Loucy (cell line): ENCODE measurements around the gene APOL6.

Source experiments
- H2AFZ ChIP-seq: fragments of 200-600 bp; sonication (generic); 2 replicates; pipeline ENCODE4 v1.6.0; 2016; ENCODE audit warnings: antibody characterized with exemption, mild to moderate bottlenecking, low read length, moderate library complexity
- H3F3A ChIP-seq: fragments of 200-600 bp; 2 replicates; pipeline ENCODE4 v1.6.0; 2016; ENCODE audit warnings: antibody characterized with exemption, low read depth, mild to moderate bottlenecking
- H3K27me3 ChIP-seq: fragments of 200-600 bp; sonication (generic); 2 replicates; pipeline ENCODE4 v1.6.1; 2014; ENCODE audit warnings: low read length, mild to moderate bottlenecking; ENCODE audit not compliant: insufficient read depth, poor library complexity, severe bottlenecking
- H3K36me3 ChIP-seq: fragments of 200-600 bp; sonication (generic); 2 replicates; pipeline ENCODE4 v1.6.1; 2016; ENCODE audit warnings: low read length; ENCODE audit not compliant: insufficient read depth
- H3K4me1 ChIP-seq: fragments of 200-600 bp; sonication (generic); 2 replicates; pipeline ENCODE4 v1.5.1; 2014; ENCODE audit warnings: low read length, mild to moderate bottlenecking; ENCODE audit not compliant: insufficient read depth, poor library complexity, severe bottlenecking
- H3K4me2 ChIP-seq: fragments of 200-600 bp; sonication (generic); 2 replicates; pipeline ENCODE4 v1.6.0; 2014; ENCODE audit warnings: antibody characterized with exemption, low read length, low read depth, mild to moderate bottlenecking; ENCODE audit not compliant: poor library complexity, severe bottlenecking
- H3K4me3 ChIP-seq: fragments of 200-600 bp; sonication (generic); 2 replicates; pipeline ENCODE4 v1.5.1; 2014; ENCODE audit warnings: low read length, mild to moderate bottlenecking, mixed read lengths; ENCODE audit not compliant: poor library complexity, severe bottlenecking
- H3K79me2 ChIP-seq: fragments of 200-600 bp; sonication (generic); 2 replicates; pipeline ENCODE4 v1.6.1; 2014; ENCODE audit warnings: low read length; ENCODE audit not compliant: insufficient read depth
- H3K9ac ChIP-seq: fragments of 200-600 bp; sonication (generic); 2 replicates; pipeline ENCODE4 v1.6.0; 2014; ENCODE audit warnings: mild to moderate bottlenecking, low read depth, low read length, moderate library complexity; ENCODE audit not compliant: poor library complexity, severe bottlenecking
- H3K9me2 ChIP-seq: fragments of 200-600 bp; sonication (generic); replicated peaks from 2 replicates; pipeline ENCODE4 v1.6.1; 2016; ENCODE audit warnings: low read depth, low read length, mixed read lengths
- H3K9me3 ChIP-seq: fragments of 200-600 bp; sonication (generic); 2 replicates; pipeline ENCODE4 v1.6.1; 2014; ENCODE audit warnings: mild to moderate bottlenecking, antibody characterized with exemption, low read length, low read depth; ENCODE audit not compliant: insufficient read depth
- H4K20me1 ChIP-seq: fragments of 200-600 bp; sonication (generic); 2 replicates; pipeline ENCODE4 v1.6.0; 2014; ENCODE audit warnings: antibody characterized with exemption, low read length, mild to moderate bottlenecking; ENCODE audit not compliant: insufficient read depth, poor library complexity, severe bottlenecking
- EZH2phosphoT487 ChIP-seq: fragments of 200-600 bp; IDR thresholded peaks from 2 replicates; pipeline ENCODE4 v1.6.1; 2018; ENCODE audit warnings: antibody characterized with exemption, mild to moderate bottlenecking, moderate library complexity, borderline replicate concordance
- TF ChIP-seq, protein P1 (sequence below): fragments of 200-600 bp; sonication (generic); conservative IDR thresholded peaks from 2 replicates; pipeline ENCODE4 v1.5.1; 2014; ENCODE audit warnings: mild to moderate bottlenecking, antibody characterized with exemption, low read length

The APOL6 gene

DNA sequence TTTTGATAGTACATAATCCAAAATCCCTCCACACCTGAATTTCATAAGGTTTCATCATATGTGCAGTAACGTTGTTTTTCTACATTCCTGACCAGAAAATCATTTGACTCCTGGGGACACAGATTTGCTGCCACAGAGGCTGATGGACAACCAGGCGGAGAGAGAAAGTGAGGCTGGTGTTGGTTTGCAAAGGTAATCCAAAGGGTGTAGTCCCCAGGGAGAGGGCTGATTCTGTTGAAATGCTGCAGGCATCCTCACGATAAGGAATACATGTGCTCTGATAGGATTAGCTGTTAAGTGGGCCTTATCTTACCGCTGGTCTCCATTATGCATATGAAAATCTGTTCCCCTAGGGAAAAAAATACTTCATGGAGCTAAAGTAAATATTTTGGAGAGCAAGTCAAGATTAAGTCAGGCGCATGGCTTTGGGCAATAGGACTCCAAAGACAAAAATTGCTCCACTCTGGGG, 8.1 kb downstream of the APOL6 start:
- no peak overlapping the region for H3K9ac ChIP-seq
- no peak for TF ChIP-seq EZH2phosphoT487
- TF ChIP-seq, protein P1, sequence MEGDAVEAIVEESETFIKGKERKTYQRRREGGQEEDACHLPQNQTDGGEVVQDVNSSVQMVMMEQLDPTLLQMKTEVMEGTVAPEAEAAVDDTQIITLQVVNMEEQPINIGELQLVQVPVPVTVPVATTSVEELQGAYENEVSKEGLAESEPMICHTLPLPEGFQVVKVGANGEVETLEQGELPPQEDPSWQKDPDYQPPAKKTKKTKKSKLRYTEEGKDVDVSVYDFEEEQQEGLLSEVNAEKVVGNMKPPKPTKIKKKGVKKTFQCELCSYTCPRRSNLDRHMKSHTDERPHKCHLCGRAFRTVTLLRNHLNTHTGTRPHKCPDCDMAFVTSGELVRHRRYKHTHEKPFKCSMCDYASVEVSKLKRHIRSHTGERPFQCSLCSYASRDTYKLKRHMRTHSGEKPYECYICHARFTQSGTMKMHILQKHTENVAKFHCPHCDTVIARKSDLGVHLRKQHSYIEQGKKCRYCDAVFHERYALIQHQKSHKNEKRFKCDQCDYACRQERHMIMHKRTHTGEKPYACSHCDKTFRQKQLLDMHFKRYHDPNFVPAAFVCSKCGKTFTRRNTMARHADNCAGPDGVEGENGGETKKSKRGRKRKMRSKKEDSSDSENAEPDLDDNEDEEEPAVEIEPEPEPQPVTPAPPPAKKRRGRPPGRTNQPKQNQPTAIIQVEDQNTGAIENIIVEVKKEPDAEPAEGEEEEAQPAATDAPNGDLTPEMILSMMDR, result no peak

DNA sequence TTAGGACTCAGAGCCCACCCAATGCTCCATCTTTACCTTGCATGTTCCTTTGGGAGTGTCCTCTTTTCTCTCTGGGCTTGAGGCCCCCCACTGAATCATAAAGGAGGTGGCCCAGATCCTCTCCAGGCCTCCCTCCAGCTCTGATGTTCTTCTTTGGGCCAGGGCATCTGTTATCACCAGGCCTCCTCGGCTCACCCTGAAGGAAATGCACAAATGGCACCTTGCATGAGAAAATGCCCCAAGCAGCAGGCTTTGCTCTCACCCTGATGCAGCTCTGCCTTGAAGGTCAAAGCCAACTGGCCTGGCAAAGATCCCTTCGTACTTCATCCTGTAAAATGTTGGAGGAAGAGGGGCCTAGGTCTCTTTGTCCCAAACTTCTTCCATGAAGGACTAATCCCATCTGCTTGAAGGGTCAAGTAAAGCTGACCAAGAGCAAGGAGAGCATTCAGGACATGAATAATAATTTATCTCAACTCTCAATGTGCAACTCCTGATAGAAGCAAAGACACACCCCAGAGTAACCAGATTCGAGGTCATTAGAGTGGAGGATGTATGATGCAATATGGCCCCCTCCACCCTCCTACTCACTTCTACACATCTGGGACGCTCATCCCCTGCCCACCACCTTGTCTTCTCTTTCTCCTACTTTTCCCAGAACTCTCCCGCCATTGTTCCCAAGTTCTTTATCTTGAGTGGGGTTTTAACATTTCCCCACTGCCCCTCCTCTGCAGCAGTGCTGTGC, 9.5 kb downstream of the APOL6 start:
- no peaks in the 10 kb centered on the region for H3K27me3 ChIP-seq
- peaks cover 21% of the 10 kb centered on the region for H3F3A ChIP-seq
- H4K20me1 ChIP-seq, result no peaks in the 10 kb centered on the region
- peaks cover 69% of the 10 kb centered on the region for H3K4me1 ChIP-seq
- H3K9me3 ChIP-seq, result no peaks in the 10 kb centered on the region
- H2AFZ ChIP-seq, result no peak overlapping the region
- peaks cover 22% of the 10 kb centered on the region; the same call in 1 of the 2 replicates for H3K79me2 ChIP-seq
- TF ChIP-seq, protein P1, result no peak
- TF ChIP-seq EZH2phosphoT487, result no peak
- no peak overlapping the region for H3K9ac ChIP-seq
- no peak overlapping the region for H3K4me2 ChIP-seq
- H3K4me3 ChIP-seq, result no peak overlapping the region
- H3K9me2 ChIP-seq, result no peaks in the 10 kb centered on the region
- H3K36me3 ChIP-seq, result peaks cover 28% of the 10 kb centered on the region

More for the DNA sequence above, 8.1 kb downstream of the APOL6 start:
- Histone ChIP-seq H3K27me3 (no peaks in the 10 kb centered on the region), H3K4me1 (peaks cover 55% of the 10 kb centered on the region), H4K20me1 (no peaks in the 10 kb centered on the region), H3K9me2 (no peaks in the 10 kb centered on the region), H2AFZ (no peak overlapping the region), H3K79me2 (peaks cover 23% of the 10 kb centered on the region; the same call in 1 of the 2 replicates), H3K36me3 (peaks cover 28% of the 10 kb centered on the region), H3F3A (peaks cover 19% of the 10 kb centered on the region), H3K4me3 (no peak overlapping the region), H3K4me2 (no peak overlapping the region), H3K9me3 (no peaks in the 10 kb centered on the region)

DNA sequence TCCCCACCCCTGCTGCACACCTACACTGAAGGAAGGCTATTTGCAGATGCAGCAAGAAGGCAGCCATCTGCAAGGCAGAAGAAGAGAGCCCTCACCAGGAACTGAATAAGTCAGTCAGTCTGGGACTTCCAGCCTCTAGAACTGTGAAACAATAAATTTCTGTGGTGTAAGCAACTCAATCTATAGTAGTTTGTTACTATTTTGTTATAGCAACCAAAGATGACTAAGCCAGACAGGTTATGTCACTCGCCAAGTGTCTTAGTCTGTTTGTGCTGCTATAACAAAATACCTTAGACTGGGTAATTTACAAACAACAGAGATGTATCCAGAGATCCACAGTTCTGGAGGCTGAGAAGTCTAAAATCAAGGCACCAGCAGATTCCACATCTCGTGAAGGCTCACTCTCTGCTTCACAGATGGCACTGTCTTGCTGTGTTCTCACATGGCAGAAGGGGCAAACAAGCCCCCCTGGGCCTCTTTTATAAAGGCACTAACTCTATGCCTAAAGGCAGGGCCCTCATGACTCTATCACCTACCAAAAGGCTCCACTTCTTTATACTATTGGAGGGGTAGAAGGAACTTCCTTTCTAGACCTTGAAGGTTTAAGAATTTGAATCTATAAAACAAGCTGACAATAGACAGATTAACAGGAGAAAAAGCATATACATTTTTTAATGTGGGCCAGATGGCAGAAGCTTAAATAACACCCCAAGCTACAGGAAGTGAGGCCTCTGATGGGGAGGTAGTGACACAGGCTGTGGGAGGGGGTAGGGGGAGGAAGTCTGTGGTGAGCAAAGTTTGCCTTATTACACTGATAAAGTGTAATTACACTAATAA, 12.3 kb downstream of the APOL6 start:
- no peaks in the 10 kb centered on the region for H3K9me2 ChIP-seq
- peaks cover 14% of the 10 kb centered on the region; the same call in 1 of the 2 replicates for H3K79me2 ChIP-seq
- peaks cover 10% of the 10 kb centered on the region for H3K9me3 ChIP-seq
- peaks cover 21% of the 10 kb centered on the region for H3F3A ChIP-seq
- H3K9ac ChIP-seq, result peak overlapping the region; percentile 63
- peak overlapping the region; percentile 52 for H3K4me3 ChIP-seq
- H3K4me2 ChIP-seq, result peak overlapping the region; percentile 69
- H3K4me1 ChIP-seq, result peaks cover 66% of the 10 kb centered on the region
- peaks cover 28% of the 10 kb centered on the region for H3K36me3 ChIP-seq
- no peaks in the 10 kb centered on the region for H4K20me1 ChIP-seq
- H3K27me3 ChIP-seq, result no peaks in the 10 kb centered on the region
- no peak overlapping the region for H2AFZ ChIP-seq
- TF ChIP-seq EZH2phosphoT487, result no peak
- TF ChIP-seq, protein P1, result no peak
